Colonic mucosa (tissue), 4 donors: ENCODE data around the gene ZNF804A. TPM values are rescaled to one million over a fixed set of nuclear protein-coding genes. Genes with fewer than 3 reads are reported as not detected.

ENCODE experiments used
- DNase-seq: peaks from one replicate; pipeline ENCODE4 v3.0.0-alpha.2; 2020
- H3K27ac ChIP-seq: fragments of 200-600 bp; one replicate; pipeline ENCODE4 v1.8.0; 2021
- H3K27me3 ChIP-seq: fragments of 200-600 bp; one replicate; pipeline ENCODE4 v1.8.0; 2021
- H3K36me3 ChIP-seq: fragments of 200-600 bp; one replicate; pipeline ENCODE4 v1.8.0; 2021
- H3K4me1 ChIP-seq: fragments of 200-600 bp; one replicate; pipeline ENCODE4 v1.8.0; 2021; ENCODE audit warnings: mild to moderate bottlenecking
- H3K4me3 ChIP-seq: fragments of 200-600 bp; one replicate; pipeline ENCODE4 v1.8.0; 2021
- H3K9ac ChIP-seq, 2 donors: one replicate each; pipeline ENCODE4 v1.7.0; 2013; ENCODE audit warnings: control low read depth in 2 of 2, low read depth in 2 of 2, low read length in 2 of 2
- H3K9me3 ChIP-seq: fragments of 200-600 bp; one replicate; pipeline ENCODE4 v1.8.0; 2021
- CTCF ChIP-seq: fragments of 200-600 bp; IDR thresholded peaks from one replicate; pipeline ENCODE4 v1.8.0; 2022; ENCODE audit warnings: antibody characterized with exemption, mild to moderate bottlenecking
- intact Hi-C: fragments of 100-400 bp; cut with DNase I; formaldehyde crosslinking; loops from one replicate; pipeline ENCODE4 v1.14.1; 2022
- total RNA-seq, 2 donors: library from RNA; stranded (reverse); fragmentation: NEBNext Ultra II Directional in 1 of 2; extraction: Animal tissue kit (Norgen Biotek cat#: 25700) in 1 of 2; gene quantifications; one replicate each; pipeline ENCODE4 v1.2.1, GENCODE V29; 2021
- donor health status: healthy.
- donor health status: DM: no; HTN: no; CAD: no.
- donor health status: DM: no; HTN: no; CAD: no.

ZNF804A gene
- total RNA-seq, 2 donors from 2014 or later: 0.13 TPM; not detected in 1

GRCh38 chr2:184938221-184938985 lies 340.1 kb downstream of the ZNF804A start:
- DNase-seq: no peak
- Histone ChIP-seq H3K27me3 (no peaks in the 10 kb centered on the region), H3K27ac (no peak overlapping the region), H3K4me1 (no peaks in the 10 kb centered on the region), H3K36me3 (no peaks in the 10 kb centered on the region), H3K9ac (no peak overlapping the region), H3K4me3 (no peak overlapping the region), H3K9me3 (no peaks in the 10 kb centered on the region)
- intact Hi-C loops: no loop called here
- no peak for TF ChIP-seq CTCF

- no peak overlapping the region for H3K27ac ChIP-seq
- no peaks in the 10 kb centered on the region for H3K4me1 ChIP-seq
- no peak overlapping the region for H3K4me3 ChIP-seq
- no peaks in the 10 kb centered on the region for H3K36me3 ChIP-seq
- no peaks in the 10 kb centered on the region for H3K27me3 ChIP-seq
- DNase-seq: no peak
- no peak for TF ChIP-seq CTCF
- intact Hi-C loops: no loop called here
- H3K9me3 ChIP-seq: no peaks in the 10 kb centered on the region
- H3K9ac ChIP-seq: no peak overlapping the region
Measured at GRCh38 chr2:184945326-184945725, 347.0 kb downstream of the ZNF804A start.

- Histone ChIP-seq H3K4me1 (no peaks in the 10 kb centered on the region), H3K27ac (no peak overlapping the region), H3K9ac (no peak overlapping the region), H3K36me3 (no peaks in the 10 kb centered on the region), H3K9me3 (no peaks in the 10 kb centered on the region), H3K4me3 (no peak overlapping the region), H3K27me3 (no peaks in the 10 kb centered on the region)
- TF ChIP-seq CTCF: no peak
- intact Hi-C loops: no loop called here
- DNase-seq: no peak
Measured at GRCh38 chr2:184945824-184946223, 347.5 kb downstream of the ZNF804A start.

GRCh38 chr2:184956856-184957255 lies 358.5 kb downstream of the ZNF804A start:
- DNase-seq: no peak
- no peaks in the 10 kb centered on the region for H3K4me1 ChIP-seq
- no peak overlapping the region for H3K9ac ChIP-seq
- no peak overlapping the region for H3K4me3 ChIP-seq
- intact Hi-C loops: no loop called here
- no peaks in the 10 kb centered on the region for H3K9me3 ChIP-seq
- no peaks in the 10 kb centered on the region for H3K36me3 ChIP-seq
- H3K27me3 ChIP-seq: no peaks in the 10 kb centered on the region
- TF ChIP-seq CTCF: no peak
- no peak overlapping the region for H3K27ac ChIP-seq

GRCh38 chr2:184971546-184972068 lies 373.3 kb downstream of the ZNF804A start:
- H3K9me3 ChIP-seq: no peaks in the 10 kb centered on the region
- DNase-seq: no peak
- H3K27me3 ChIP-seq: no peaks in the 10 kb centered on the region
- H3K4me3 ChIP-seq: no peak overlapping the region
- no peak overlapping the region for H3K9ac ChIP-seq
- H3K27ac ChIP-seq: no peak overlapping the region
- TF ChIP-seq CTCF: no peak
- no peaks in the 10 kb centered on the region for H3K4me1 ChIP-seq
- intact Hi-C loops: no loop called here
- no peaks in the 10 kb centered on the region for H3K36me3 ChIP-seq
